ENCODE results near the gene LIN28A.

LIN28A gene

GRCh38 chr1:26469558-26469957, 58.9 kb downstream of the LIN28A start:
- TF ChIP-seq TAF1 (IDR thresholded peaks at IDR 0.05; ENCODE audit: borderline replicate concordance, insufficient read depth, low read length) (no peak), REST (IDR thresholded peaks at IDR 0.05; ENCODE audit: insufficient read depth in 1 of 2, low read depth in 2 of 2, low read length in 2 of 2) (no peak), POLR2AphosphoS5 (IDR thresholded peaks at IDR 0.05; ENCODE audit: low read depth, low read length) (no peak), FOXP2 (optimal IDR thresholded peaks at IDR 0.05; ENCODE audit: borderline replicate concordance, extremely low read depth, extremely low read length, insufficient read depth) (no peak), SIN3A (IDR thresholded peaks at IDR 0.05; ENCODE audit: borderline replicate concordance, insufficient read depth, low read length) (no peak)

GRCh38 chr1:26470878-26471497, 60.4 kb downstream of the LIN28A start:
- TF ChIP-seq REST (IDR thresholded peaks at IDR 0.05; ENCODE audit: insufficient read depth in 1 of 2, low read depth in 2 of 2, low read length in 2 of 2): peak in 1 of 2 experiments; percentile 14; a peak in 1 of 4 replicates
- peak; percentile 20; the same call in 1 of the 2 replicates for TF ChIP-seq POLR2AphosphoS5 (IDR thresholded peaks at IDR 0.05; ENCODE audit: low read depth, low read length)
- TF ChIP-seq FOXP2 (optimal IDR thresholded peaks at IDR 0.05; ENCODE audit: borderline replicate concordance, extremely low read depth, extremely low read length, insufficient read depth): no peak
- no peak for TF ChIP-seq SIN3A (IDR thresholded peaks at IDR 0.05; ENCODE audit: borderline replicate concordance, insufficient read depth, low read length)
- TF ChIP-seq TAF1 (IDR thresholded peaks at IDR 0.05; ENCODE audit: borderline replicate concordance, insufficient read depth, low read length): no peak

- TF ChIP-seq FOXP2 (optimal IDR thresholded peaks at IDR 0.05; ENCODE audit: borderline replicate concordance, extremely low read depth, extremely low read length, insufficient read depth): no peak
- TF ChIP-seq SIN3A (IDR thresholded peaks at IDR 0.05; ENCODE audit: borderline replicate concordance, insufficient read depth, low read length): no peak
- peak; percentile 77 to 86 for TF ChIP-seq REST (IDR thresholded peaks at IDR 0.05; ENCODE audit: insufficient read depth in 1 of 2, low read depth in 2 of 2, low read length in 2 of 2)
- peak; percentile 54 for TF ChIP-seq POLR2AphosphoS5 (IDR thresholded peaks at IDR 0.05; ENCODE audit: low read depth, low read length)
- TF ChIP-seq TAF1 (IDR thresholded peaks at IDR 0.05; ENCODE audit: borderline replicate concordance, insufficient read depth, low read length): peak; percentile 21; the same call in 1 of the 2 replicates
These were observed 61.1 kb downstream of the LIN28A start for GRCh38 chr1:26471498-26472319.

GRCh38 chr1:26472320-26472900, 61.8 kb downstream of the LIN28A start, which contains the start of gene HMGN2:
Gene HMGN2, plus strand, starts transcription at chr1:26472440. Its CDS starts 173 bp downstream, at chr1:26472613.
- TF ChIP-seq FOXP2 (optimal IDR thresholded peaks at IDR 0.05; ENCODE audit: borderline replicate concordance, extremely low read depth, extremely low read length, insufficient read depth) (no peak), TAF1 (IDR thresholded peaks at IDR 0.05; ENCODE audit: borderline replicate concordance, insufficient read depth, low read length) (peak; percentile 36; the same call in 1 of the 2 replicates), POLR2AphosphoS5 (IDR thresholded peaks at IDR 0.05; ENCODE audit: low read depth, low read length) (peak; percentile 80), REST (IDR thresholded peaks at IDR 0.05; ENCODE audit: insufficient read depth in 1 of 2, low read depth in 2 of 2, low read length in 2 of 2) (no peak)
